NOMO-1 (cell line): Measurements from ENCODE around the gene SNX6.
"Not testable (repeated sequence)": the region's sequence is repeated elsewhere in the genome, so short reads cannot be mapped to it uniquely, and the experiment has no call there.

Experiments used
- DNase-seq, 2 experiments: peaks; one replicate each; lab custom pipeline; 2025; ENCODE audit not compliant: unreplicated experiment in 2 of 2; lab: John Stamatoyannopoulos, UW

Gene SNX6

GRCh38 chr14:34536951-34537676, 92.8 kb downstream of the SNX6 start:
- no peak for DNase-seq

GRCh38 chr14:34527591-34527990, 102.4 kb downstream of the SNX6 start:
- DNase-seq, result no peak

GRCh38 chr14:34524216-34524615, 105.7 kb downstream of the SNX6 start:
- not testable (repeated sequence) for DNase-seq

- DNase-seq, result no peak
Observed at GRCh38 chr14:34522496-34522895, 107.5 kb downstream of the SNX6 start.

GRCh38 chr14:34521071-34521470, 108.9 kb downstream of the SNX6 start:
- not testable (repeated sequence) for DNase-seq

GRCh38 chr14:34520304-34520970, 109.5 kb downstream of the SNX6 start:
- not testable (repeated sequence) for DNase-seq
